ENCODE measurements around the gene ZNF22. TPM values are rescaled to one million over a fixed set of nuclear protein-coding genes. Genes with fewer than 3 reads are reported as not detected.

The ZNF22 gene
- total and polyA plus RNA-seq, 2 of the 8 experiments (the other 6 are each of a cell fraction or from before 2014, with no cell fraction given): 18.2 to 45.2 TPM

DNA sequence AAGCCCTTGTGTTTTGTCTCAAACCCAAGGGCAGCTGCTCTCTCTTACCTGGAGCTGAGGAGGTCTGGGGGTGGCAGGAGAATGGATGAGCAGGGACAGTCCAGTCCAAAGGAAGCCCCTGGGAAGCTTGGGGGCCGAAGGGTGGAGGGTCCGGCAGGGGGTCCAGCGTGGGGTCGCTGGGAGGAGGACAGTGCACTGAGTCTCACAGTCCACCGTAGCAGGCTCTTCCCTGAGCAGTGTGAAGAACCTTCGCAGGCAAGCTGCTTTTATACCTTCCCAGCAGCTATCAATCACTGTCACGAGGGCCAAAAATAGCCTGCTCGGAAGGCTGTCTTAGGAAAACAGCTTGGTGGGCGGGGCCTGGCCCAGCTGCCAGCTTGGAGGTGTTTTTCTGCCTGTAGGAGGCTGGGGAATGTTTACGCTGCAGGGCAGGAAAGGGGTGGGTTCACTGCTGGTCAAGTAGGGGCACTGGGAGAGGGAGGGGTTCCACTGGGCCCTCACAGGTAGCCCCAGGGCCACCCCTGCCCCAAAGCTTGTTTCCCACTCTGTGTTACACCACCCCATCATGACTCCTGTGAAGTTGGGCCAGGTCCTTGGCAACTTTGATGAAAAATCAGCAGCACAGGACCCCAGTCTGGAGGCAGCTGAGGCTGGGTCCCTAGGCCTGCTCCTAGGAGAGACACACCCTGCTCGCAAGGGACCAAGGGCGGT is 22.0 kb upstream of the ZNF22 start, which contains the start of gene DEPP1:
TSS of gene DEPP1 (minus strand) at position 240 of the 711 bp plus-strand sequence. CDS start 779 bp downstream, outside the sequence.
- H3K4me2 ChIP-seq (ENCODE audit: insufficient read depth in 1 of 2, low read depth in 2 of 2, low read length in 2 of 2): peak within 1 kb of the TSS; percentile 22 to 48; a peak in 3 of 4 replicates
- peak within 1 kb of the TSS; percentile 22 for H3K4ac ChIP-seq (replicated peaks; ENCODE audit: insufficient read length, low read depth, low read length)
- H3K23me2 ChIP-seq (ENCODE audit: low read depth, low read length): peaks cover 8% of the 10 kb centered on the region; the same call in 1 of the 2 replicates
- DNase-seq (ENCODE audit: low read depth in 1 of 2, low spot score in 2 of 2) (peak in 1 of 2 experiments; percentile 77), FAIRE-seq (no peak)
- WGBS, 2 experiments (ENCODE audit: extremely low coverage in 1 of 2, insufficient coverage in 1 of 2, insufficient read length in 1 of 2, insufficient replicate concordance in 2 of 2, low coverage in 1 of 2, low lambda C conversion rate in 2 of 2, missing lambda C conversion rate in 1 of 2): 40% methylated on average over 11 of the region's 12 CpGs; no CpG with 5 or more reads in 1 of the 2 experiments
- H3K56ac ChIP-seq (replicated peaks; ENCODE audit: insufficient read length, low read depth, low read length): no peak within 1 kb of the TSS
- H3K79me2 ChIP-seq (ENCODE audit: control insufficient read depth in 1 of 2, insufficient read depth in 2 of 2, low read length in 2 of 2): no peaks in the 10 kb centered on the region
- H3K14ac ChIP-seq (ENCODE audit: insufficient read length): no peak within 1 kb of the TSS
- peak within 1 kb of the TSS in 3 of 4 experiments; percentile 8 to 49 (median 15); a peak in 3 of 8 replicates for H3K4me3 ChIP-seq (ENCODE audit: extremely low read depth in 1 of 4, insufficient read depth in 2 of 4, low read depth in 3 of 4, low read length in 4 of 4)
- peak within 1 kb of the TSS; percentile 71; the same call in 1 of the 2 replicates for H3K18ac ChIP-seq (ENCODE audit: extremely low read depth, low read length)
- H2BK15ac ChIP-seq (ENCODE audit: low read length): 0 out of 2 replicates have a peak within 1 kb of the TSS, but pooled peaks have one; percentile 83
- H2BK5ac ChIP-seq (ENCODE audit: low read depth, low read length): no peak within 1 kb of the TSS
- CTCF ChIA-PET (ENCODE audit: partially characterized antibody): interaction anchor here (0.6 to 4.8 kb wide), 13 partner anchors 9 to 45 kb away, joined by 3 to 43 read pairs (median 4); partner anchors contain the start of gene RASSF4
- peak within 1 kb of the TSS; percentile 35; the same call in 1 of the 2 replicates for H2BK20ac ChIP-seq (ENCODE audit: low read length)
- peak within 1 kb of the TSS; percentile 67; the same call in 1 of the 2 replicates for H2AK5ac ChIP-seq (ENCODE audit: low read depth, low read length)
- 0 out of 2 replicates have a peak within 1 kb of the TSS, but pooled peaks have one; percentile 35 for H3K27ac ChIP-seq (ENCODE audit: low read depth, low read length)
- H3K36me3 ChIP-seq (ENCODE audit: control insufficient read depth in 2 of 4, insufficient read depth in 4 of 4, low read length in 3 of 4): no peaks in the 10 kb centered on the region
- H2AFZ ChIP-seq (ENCODE audit: low read length): no peak within 1 kb of the TSS
- H4K5ac ChIP-seq (ENCODE audit: insufficient read length, low read depth, low read length): no peak within 1 kb of the TSS
- H3K9me3 ChIP-seq (ENCODE audit: insufficient read depth in 2 of 2, low read depth in 1 of 2, low read length in 1 of 2): no peaks in the 10 kb centered on the region
- no peak within 1 kb of the TSS for H3K23ac ChIP-seq (ENCODE audit: insufficient read length)
- peak within 1 kb of the TSS; percentile 46; the same call in 1 of the 2 replicates for H4K8ac ChIP-seq (ENCODE audit: extremely low read depth, insufficient read depth, low read length)
- POLR2A ChIA-PET (ENCODE audit: partially characterized antibody): interaction anchor here (0.8 to 3.3 kb wide), 13 partner anchors 9 to 45 kb away, joined by 3 to 23 read pairs (median 5); partner anchors contain the start of genes RASSF4 and ZNF22
- H4K91ac ChIP-seq (replicated peaks; ENCODE audit: insufficient read length, low read length): peak within 1 kb of the TSS; percentile 67
- no peak within 1 kb of the TSS; a peak in 1 of 7 replicates for H3K9ac ChIP-seq (replicated peaks in 1 of 4; ENCODE audit: extremely low read depth in 1 of 4, low read depth in 3 of 4, low read length in 3 of 4)
- H2BK120ac ChIP-seq (replicated peaks; ENCODE audit: low read depth, low read length): peak within 1 kb of the TSS; percentile 43
- H3K4me1 ChIP-seq (replicated peaks in 1 of 4; ENCODE audit: control insufficient read depth in 3 of 4, insufficient read depth in 4 of 4, low read length in 3 of 4): peaks cover 24 to 51% (median 35%) of the 10 kb centered on the region in 4 experiments
- H4K20me1 ChIP-seq (replicated peaks in 1 of 2; ENCODE audit: control insufficient read depth in 1 of 2, insufficient read depth in 2 of 2, low read length in 2 of 2): no peaks in the 10 kb centered on the region
- no peaks in the 10 kb centered on the region for H3K79me1 ChIP-seq (ENCODE audit: low read depth, low read length)
- 0 out of 2 replicates have a peak within 1 kb of the TSS, but pooled peaks have one; percentile 60 for H2BK12ac ChIP-seq (ENCODE audit: low read depth, low read length)
- no peaks in the 10 kb centered on the region for H3K27me3 ChIP-seq (replicated peaks in 1 of 4; ENCODE audit: control insufficient read depth in 3 of 4, extremely low read depth in 1 of 4, insufficient read depth in 3 of 4, low read length in 3 of 4)
- no peak for TF ChIP-seq POU5F1 (IDR thresholded peaks at IDR 0.05; ENCODE audit: low read depth, low read length)
- no peak for TF ChIP-seq RXRA (IDR thresholded peaks at IDR 0.05; ENCODE audit: insufficient read depth, low read depth, low read length)
- peak in 1 of 2 experiments; percentile 69; a peak in 1 of 3 replicates for TF ChIP-seq POLR2A (IDR thresholded peaks at IDR 0.05; ENCODE audit: control extremely low read depth in 1 of 2, low read depth in 2 of 2, low read length in 2 of 2)
- TF ChIP-seq TAF1 (IDR thresholded peaks at IDR 0.05; ENCODE audit: low read depth, low read length): peak; percentile 45; the same call in 1 of the 2 replicates
- peak; percentile 16; the same call in 1 of the 2 replicates for TF ChIP-seq USF2 (IDR thresholded peaks at IDR 0.05; ENCODE audit: low read length)
- peak; percentile 40; the same call in 1 of the 2 replicates for TF ChIP-seq SP1 (IDR thresholded peaks at IDR 0.05; ENCODE audit: low read depth, low read length)
- peak; percentile 82 for TF ChIP-seq TBP (IDR thresholded peaks at IDR 0.05; ENCODE audit: low read depth, low read length)
- TF ChIP-seq YY1 (IDR thresholded peaks at IDR 0.05; ENCODE audit: low read depth, low read length): no peak
- peak; percentile 53; the same call in 1 of the 2 replicates for TF ChIP-seq POLR2AphosphoS5 (IDR thresholded peaks at IDR 0.05; ENCODE audit: low read depth, low read length)
- no peak for TF ChIP-seq JUN (IDR thresholded peaks at IDR 0.05; ENCODE audit: low read depth, low read length)
- no peak for TF ChIP-seq MAFK (IDR thresholded peaks at IDR 0.05; ENCODE audit: low read depth, low read length)
